GM10266 (cell line): ENCODE results near the gene RIMBP2.

ENCODE experiments used
- DNase-seq: peaks from one replicate; pipeline ENCODE4 v3.0.0; 2012; ENCODE audit errors: extremely low spot score
- TF ChIP-seq, protein P1 (sequence below): IDR thresholded peaks from 2 replicates; pipeline ENCODE4 v1.5.1; 2012; ENCODE audit warnings: mild to moderate bottlenecking, low read depth; ENCODE audit not compliant: control insufficient read depth, insufficient read depth; ENCODE audit errors: missing control alignments

Gene RIMBP2

GRCh38 chr12:130729344-130729743, 13.2 kb upstream of the RIMBP2 start:
- DNase-seq, result no peak
- TF ChIP-seq, protein P1, sequence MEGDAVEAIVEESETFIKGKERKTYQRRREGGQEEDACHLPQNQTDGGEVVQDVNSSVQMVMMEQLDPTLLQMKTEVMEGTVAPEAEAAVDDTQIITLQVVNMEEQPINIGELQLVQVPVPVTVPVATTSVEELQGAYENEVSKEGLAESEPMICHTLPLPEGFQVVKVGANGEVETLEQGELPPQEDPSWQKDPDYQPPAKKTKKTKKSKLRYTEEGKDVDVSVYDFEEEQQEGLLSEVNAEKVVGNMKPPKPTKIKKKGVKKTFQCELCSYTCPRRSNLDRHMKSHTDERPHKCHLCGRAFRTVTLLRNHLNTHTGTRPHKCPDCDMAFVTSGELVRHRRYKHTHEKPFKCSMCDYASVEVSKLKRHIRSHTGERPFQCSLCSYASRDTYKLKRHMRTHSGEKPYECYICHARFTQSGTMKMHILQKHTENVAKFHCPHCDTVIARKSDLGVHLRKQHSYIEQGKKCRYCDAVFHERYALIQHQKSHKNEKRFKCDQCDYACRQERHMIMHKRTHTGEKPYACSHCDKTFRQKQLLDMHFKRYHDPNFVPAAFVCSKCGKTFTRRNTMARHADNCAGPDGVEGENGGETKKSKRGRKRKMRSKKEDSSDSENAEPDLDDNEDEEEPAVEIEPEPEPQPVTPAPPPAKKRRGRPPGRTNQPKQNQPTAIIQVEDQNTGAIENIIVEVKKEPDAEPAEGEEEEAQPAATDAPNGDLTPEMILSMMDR, result no peak

- no peak for DNase-seq
- TF ChIP-seq, protein P1, result no peak
Observed at GRCh38 chr12:130728158-130729058, 12.3 kb upstream of the RIMBP2 start.

DNA sequence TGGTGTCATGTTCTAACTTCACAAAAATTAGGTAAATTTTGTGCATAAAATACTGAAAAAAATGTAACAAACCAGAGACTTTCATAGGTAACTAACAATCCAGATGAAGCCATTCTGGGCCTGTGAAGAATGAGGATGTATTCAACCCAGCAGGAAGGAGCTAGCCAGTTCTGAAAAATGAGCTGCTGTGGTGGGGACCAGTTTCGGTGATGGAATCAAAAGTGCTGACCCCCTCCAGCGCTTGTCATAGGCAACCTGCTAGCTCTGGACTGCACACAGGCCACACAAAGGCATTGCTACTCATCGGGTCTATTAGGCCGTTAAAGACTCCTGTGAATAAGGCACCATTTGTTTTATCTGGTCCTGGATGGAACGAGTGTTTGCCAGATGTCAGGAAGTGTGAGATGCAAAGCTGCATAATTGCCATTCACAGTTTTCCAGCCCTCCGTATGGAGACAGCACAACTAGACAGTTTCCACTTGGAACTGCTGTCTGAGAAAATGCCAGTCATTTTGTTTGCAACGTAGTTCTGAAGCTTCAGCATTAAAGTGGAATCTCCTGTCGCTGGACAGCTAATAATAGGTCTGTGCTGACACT, 3.3 kb upstream of the RIMBP2 start:
- TF ChIP-seq, protein P1, result no peak
- DNase-seq, result no peak

- TF ChIP-seq, protein P1, result no peak
Observed at GRCh38 chr12:130717752-130718151, 1.7 kb upstream of the RIMBP2 start.

DNA sequence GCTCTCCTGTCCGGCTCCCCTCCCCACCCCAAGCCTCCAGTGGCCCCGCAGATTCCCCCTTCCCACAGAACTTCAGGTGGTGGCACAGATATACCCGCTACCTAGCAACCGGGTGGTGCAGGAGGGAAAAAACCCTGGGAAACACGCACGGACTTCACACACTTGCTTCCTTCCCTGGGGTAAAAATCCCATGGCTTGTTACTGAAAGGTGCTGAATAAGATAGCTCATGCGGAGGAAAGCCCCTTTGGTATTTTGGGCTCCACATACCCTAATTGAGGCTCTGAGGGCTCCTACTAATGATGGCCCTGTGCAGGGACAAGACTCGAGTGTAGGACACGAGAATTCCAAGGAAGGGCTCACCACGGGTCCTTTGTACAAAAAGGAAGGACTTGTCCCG, 869 bp upstream of the RIMBP2 start:
- DNase-seq, result no peak
- TF ChIP-seq, protein P1, result no peak

More at GRCh38 chr12:130717752-130718151, 1.7 kb upstream of the RIMBP2 start:
- no peak for DNase-seq

- DNase-seq, result no peak
- TF ChIP-seq, protein P1, result no peak
Observed at GRCh38 chr12:130715150-130715997, 725 bp downstream of the RIMBP2 start.
